SK-N-SH (cell line): ENCODE results near the gene PDGFC. TPM values are rescaled to one million over a fixed set of nuclear protein-coding genes. Genes with fewer than 3 reads are reported as not detected.

Experiments used
- CTCF ChIA-PET: fragments of 300-600, 350-600 bp; formaldehyde crosslinking; extraction: SDS; loops from one replicate; lab custom pipeline; 2021; lab: Yijun Ruan, JAX
- POLR2A ChIA-PET: fragments of 350-600 bp; sonication (Branson Sonifier 250); formaldehyde crosslinking; extraction: SDS; loops from one replicate; lab custom pipeline; 2020; ENCODE audit warnings: antibody characterized with exemption, inconsistent platforms; lab: Yijun Ruan, JAX
- DNase-seq: peaks from one replicate; pipeline ENCODE4 v3.0.0; 2012
- H2AFZ ChIP-seq: fragments of 200-600 bp; sonication (generic); 2 replicates; pipeline ENCODE4 v1.8.1; 2016; ENCODE audit warnings: antibody characterized with exemption, mild to moderate bottlenecking, low read depth
- H3F3A ChIP-seq: fragments of 200-600 bp; sonication (generic); replicated peaks from 2 replicates; pipeline ENCODE3; 2016; ENCODE audit warnings: antibody characterized with exemption, mild to moderate bottlenecking; ENCODE audit not compliant: insufficient read depth
- H3K27ac ChIP-seq, 2 experiments: fragments of 200-500 bp in 1 of 2; fragments of 200-600 bp in 1 of 2; sonication (Bioruptor generic) in 1 of 2; sonication (generic), shearing (Covaris generic) in 1 of 2; 2 replicates each; pipeline versions ENCODE4 v1.5.1 to v1.6.1; 2014 to 2016; ENCODE audit warnings: low read depth in 2 of 2, inconsistent platforms in 1 of 2, low read length in 1 of 2, mild to moderate bottlenecking in 1 of 2, mixed read lengths in 1 of 2
- H3K27me3 ChIP-seq: fragments of 200-600 bp; sonication (generic), shearing (Covaris generic); 2 replicates; pipeline ENCODE4 v1.6.1; 2016; ENCODE audit warnings: mixed run types; ENCODE audit not compliant: insufficient read depth
- H3K36me3 ChIP-seq, 2 experiments: fragments of 200-500 bp in 1 of 2; fragments of 200-600 bp in 1 of 2; sonication (Bioruptor generic) in 1 of 2; sonication (generic) in 1 of 2; replicated peaks in 1 of 2; 2 replicates each; pipeline versions ENCODE3 to v1.5.1; 2014 to 2016; ENCODE audit warnings: low read length in 1 of 2, mild to moderate bottlenecking in 1 of 2; ENCODE audit not compliant: insufficient read depth in 2 of 2, control insufficient read depth in 1 of 2
- H3K4me1 ChIP-seq, 2 experiments: fragments of 200-500 bp in 1 of 2; fragments of 200-600 bp in 1 of 2; sonication (Bioruptor generic) in 1 of 2; sonication (generic), shearing (Covaris generic) in 1 of 2; 2 replicates each; pipeline versions ENCODE4 v1.5.1 to v1.6.1; 2014 to 2016; ENCODE audit warnings: low read depth in 1 of 2, low read length in 1 of 2, mixed run types in 1 of 2; ENCODE audit not compliant: insufficient read depth in 2 of 2, control insufficient read depth in 1 of 2
- H3K4me2 ChIP-seq: fragments of 200-600 bp; sonication (generic), shearing (Covaris generic); 2 replicates; pipeline ENCODE4 v1.6.1; 2017; ENCODE audit warnings: mixed run types
- H3K4me3 ChIP-seq, 2 experiments: fragments of 200-500 bp in 1 of 2; fragments of 200-600 bp in 1 of 2; sonication (Bioruptor generic) in 1 of 2; sonication (generic), shearing (Covaris generic) in 1 of 2; 2 replicates each; pipeline versions ENCODE4 v1.5.1 to v1.8.1; 2014 to 2016; ENCODE audit warnings: low read depth in 2 of 2, inconsistent platforms in 1 of 2, low read length in 1 of 2, mild to moderate bottlenecking in 1 of 2, mixed read lengths in 1 of 2, moderate library complexity in 1 of 2
- H3K79me2 ChIP-seq: fragments of 200-600 bp; sonication (generic); 2 replicates; pipeline ENCODE4 v1.8.1; 2017; ENCODE audit warnings: mild to moderate bottlenecking; ENCODE audit not compliant: insufficient read depth
- H3K9ac ChIP-seq: fragments of 200-600 bp; sonication (generic); 2 replicates; pipeline ENCODE4 v1.6.1; 2017; ENCODE audit warnings: mixed run types
- H3K9me2 ChIP-seq: fragments of 200-600 bp; sonication (generic); 2 replicates; pipeline ENCODE4 v1.6.1; 2017; ENCODE audit warnings: mixed run types
- H3K9me3 ChIP-seq: fragments of 200-600 bp; sonication (generic); 2 replicates; pipeline ENCODE4 v1.6.1; 2017; ENCODE audit warnings: mixed run types, mild to moderate bottlenecking, moderate library complexity
- H4K20me1 ChIP-seq: fragments of 200-600 bp; sonication (generic); 2 replicates; pipeline ENCODE4 v1.6.1; 2017; ENCODE audit warnings: mild to moderate bottlenecking, mixed run types; ENCODE audit not compliant: insufficient read depth
- EZH2phosphoT487 ChIP-seq: fragments of 200-600 bp; sonication (generic); IDR thresholded peaks from 2 replicates; pipeline ENCODE4 v1.6.1; 2017; ENCODE audit warnings: low read depth, mixed run types, mild to moderate bottlenecking, antibody characterized with exemption, moderate library complexity, borderline replicate concordance
- FOSL2 ChIP-seq: IDR thresholded peaks from 2 replicates; pipeline ENCODE4 v1.4.0; 2012; ENCODE audit warnings: low read depth, mild to moderate bottlenecking, moderate library complexity, borderline replicate concordance
- FOXJ3 ChIP-seq: sonication (generic); formaldehyde crosslinking; IDR thresholded peaks from 2 replicates; pipeline ENCODE4 v1.5.1; 2020; ENCODE audit warnings: mild to moderate bottlenecking, missing genetic modification reagents
- FOXM1 ChIP-seq: IDR thresholded peaks from 2 replicates; pipeline ENCODE4 v1.4.0; 2012; ENCODE audit warnings: low read depth, mild to moderate bottlenecking
- GABPA ChIP-seq: IDR thresholded peaks from 2 replicates; pipeline ENCODE4 v1.4.0; 2012; ENCODE audit warnings: low read depth, mild to moderate bottlenecking
- GATA2 ChIP-seq: sonication (generic); formaldehyde crosslinking; IDR thresholded peaks from 2 replicates; pipeline ENCODE4 v1.5.0; 2020; ENCODE audit warnings: mild to moderate bottlenecking, missing genetic modification reagents
- IRF3 ChIP-seq: fragments of 150-350 bp; IDR thresholded peaks from 2 replicates; pipeline ENCODE4 v1.6.1; 2016; ENCODE audit warnings: mild to moderate bottlenecking, low read depth, low read length
- JUND ChIP-seq: IDR thresholded peaks from 2 replicates; pipeline ENCODE4 v1.4.0; 2012
- MAX ChIP-seq: IDR thresholded peaks from 2 replicates; pipeline ENCODE4 v1.4.0; 2012; ENCODE audit warnings: low read depth
- MEF2A ChIP-seq: IDR thresholded peaks from 2 replicates; pipeline ENCODE4 v1.4.0; 2012; ENCODE audit warnings: low read depth, borderline replicate concordance
- MXI1 ChIP-seq: IDR thresholded peaks from 2 replicates; pipeline ENCODE4 v1.6.1; 2012; ENCODE audit warnings: mild to moderate bottlenecking, low read depth, low read length, improper control_type of control experiment
- POLR2AphosphoS5 ChIP-seq: IDR thresholded peaks from 2 replicates; pipeline ENCODE4 v1.6.1; 2012; ENCODE audit warnings: low read depth, low read length
- RCOR1 ChIP-seq: fragments of 150-350 bp; IDR thresholded peaks from 2 replicates; pipeline ENCODE4 v1.6.1; 2017; ENCODE audit warnings: antibody characterized with exemption, low read length
- RFX5 ChIP-seq: IDR thresholded peaks from 2 replicates; pipeline ENCODE4 v1.6.1; 2012; ENCODE audit warnings: mild to moderate bottlenecking, improper control_type of control experiment, low read length
- SIN3A ChIP-seq: IDR thresholded peaks from 2 replicates; pipeline ENCODE4 v1.6.1; 2012; ENCODE audit warnings: low read depth, mild to moderate bottlenecking, low read length, moderate library complexity, borderline replicate concordance
- USF1 ChIP-seq: IDR thresholded peaks from 2 replicates; pipeline ENCODE4 v1.4.0; 2012; ENCODE audit warnings: low read depth, borderline replicate concordance
- WGBS: methylation state at CpG from one replicate; pipeline ENCODE4 v1.1.6; 2017; ENCODE audit warnings: low lambda C conversion rate; 5-methylcytosine and 5-hydroxymethylcytosine counted together
- polyA plus RNA-seq, 3 experiments: library from polyadenylated mRNA; depleted of rRNA; stranded (reverse); fragments of >200 nt; gene quantifications; 2 replicates each; pipeline ENCODE4 v1.2.3, GENCODE V29; 2012

Gene PDGFC
- polyA plus RNA-seq, 1 of the 3 experiments (the other 2 are of a cell fraction), result 29.8 TPM

GRCh38 chr4:156906325-156906724 lies 65.3 kb downstream of the PDGFC start:
- H3K36me3 ChIP-seq, result no peaks in the 10 kb centered on the region
- CTCF ChIA-PET, result no interaction called here
- H3K9me3 ChIP-seq, result no peaks in the 10 kb centered on the region
- H2AFZ ChIP-seq, result peak overlapping the region; percentile 4; the same call in 1 of the 2 replicates
- H3K4me3 ChIP-seq, result no peak overlapping the region
- H3K79me2 ChIP-seq, result peaks cover 93% of the 10 kb centered on the region
- no peaks in the 10 kb centered on the region for H3K27me3 ChIP-seq
- 7% methylated on average over 2 of the region's 2 CpGs for WGBS
- H3F3A ChIP-seq, result peaks cover 9% of the 10 kb centered on the region
- peaks cover 5% of the 10 kb centered on the region; the same call in 1 of the 2 replicates for H4K20me1 ChIP-seq
- TF ChIP-seq RFX5, result no peak
- TF ChIP-seq FOXM1, result no peak
- TF ChIP-seq GATA2 (CRISPR knock-in tag), result no peak
- no peak for TF ChIP-seq MXI1
- TF ChIP-seq IRF3, result no peak
- TF ChIP-seq GABPA, result no peak
- TF ChIP-seq MAX, result no peak
- TF ChIP-seq MEF2A, result no peak
- no peak for TF ChIP-seq POLR2AphosphoS5
- TF ChIP-seq SIN3A, result no peak
- TF ChIP-seq, all 33 proteins: peak for 0
- peaks cover 0 to 15% of the 10 kb centered on the region in 2 experiments; a peak in 2 of 4 replicates for H3K4me1 ChIP-seq
- H3K4me2 ChIP-seq, result no peak overlapping the region; the same call in 1 of the 2 replicates
- H3K9me2 ChIP-seq, result no peaks in the 10 kb centered on the region
- no peak overlapping the region for H3K27ac ChIP-seq
- POLR2A ChIA-PET, result no interaction called here
- DNase-seq, result no peak
- H3K9ac ChIP-seq, result no peak overlapping the region

GRCh38 chr4:156901871-156902270 lies 69.7 kb downstream of the PDGFC start:
- Histone ChIP-seq H3K9me3 (no peaks in the 10 kb centered on the region), H3K36me3 (no peaks in the 10 kb centered on the region), H3K4me1 (peaks cover 0 to 12% of the 10 kb centered on the region in 2 experiments; a peak in 2 of 4 replicates), H2AFZ (no peak overlapping the region), H3K79me2 (peaks cover 94% of the 10 kb centered on the region), H3K4me2 (peak overlapping the region; percentile 53; the same call in 1 of the 2 replicates), H3K27ac (peak overlapping the region in 1 of 2 experiments; percentile 34; a peak in 1 of 4 replicates), H3F3A (peaks cover 12% of the 10 kb centered on the region), H4K20me1 (no peaks in the 10 kb centered on the region; the same call in 1 of the 2 replicates), H3K9me2 (no peaks in the 10 kb centered on the region), H3K9ac (peak overlapping the region; percentile 26; the same call in 1 of the 2 replicates), H3K4me3 (no peak overlapping the region), H3K27me3 (no peaks in the 10 kb centered on the region)
- TF ChIP-seq JUND (0 out of 2 replicates have a peak, but pooled peaks have one; percentile 5), MEF2A (peak; percentile 70; the same call in 1 of the 2 replicates), FOXJ3 (CRISPR knock-in tag) (no peak), FOSL2 (no peak), EZH2phosphoT487 (no peak), USF1 (no peak), GATA2 (CRISPR knock-in tag) (no peak), RCOR1 (no peak)
- 30% methylated on average over 3 of the region's 3 CpGs for WGBS
- ChIA-PET POLR2A (interaction anchor here (0.6 kb wide), 1 partner anchor 1181 kb away, joined by 3 read pairs; no protein-coding TSS in a partner anchor), CTCF (no interaction called here)
- DNase-seq, result no peak
